Caki2 (cell line): ENCODE data around the gene SLC23A2. TPM values are rescaled to one million over a fixed set of nuclear protein-coding genes. Genes with fewer than 3 reads are reported as not detected.
"Not testable (repeated sequence)": the region's sequence is repeated elsewhere in the genome, so short reads cannot be mapped to it uniquely, and the experiment has no call there.

ENCODE experiments used
- DNase-seq: peaks from one replicate; pipeline ENCODE4 v3.0.0-alpha.2; 2015; ENCODE audit warnings: low read depth
- in situ Hi-C: cut with HindIII; loops from 2 replicates; pipeline ENCODE4 v1.10.0; 2016; ENCODE audit warnings: low sequenced_read_pairs, low pct_unique_long_range_greater_than_20kb, mixed read lengths
- total RNA-seq: library from RNA; depleted of rRNA; stranded (reverse); fragments of >200 nt; shearing (Covaris generic); gene quantifications from 2 replicates; pipeline ENCODE4 v1.2.3, GENCODE V29; 2014; ENCODE audit warnings: low replicate concordance

Gene SLC23A2
- total RNA-seq, 1 experiment from 2014 or later: 14.6 TPM

DNA sequence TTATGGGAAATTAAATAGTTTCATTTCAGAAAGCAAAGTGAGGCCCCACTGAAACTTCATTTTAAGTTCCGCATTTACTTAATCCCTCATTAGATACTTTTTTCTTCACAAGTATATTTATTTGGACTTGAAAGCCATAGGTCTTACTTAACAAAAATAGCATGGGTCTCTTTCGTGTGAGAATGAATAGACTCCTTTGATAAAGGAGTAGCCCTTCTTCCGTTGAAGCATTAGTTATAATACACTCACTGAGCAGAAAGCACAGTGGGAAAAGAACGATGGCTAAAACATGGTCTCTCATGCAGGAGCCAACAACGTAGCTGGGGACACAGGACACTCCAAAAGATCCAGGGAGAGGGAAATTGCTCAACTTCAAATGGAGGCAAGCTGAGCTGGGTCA is 130.4 kb downstream of the SLC23A2 start:
- DNase-seq: no peak
- in situ Hi-C loops: no loop called here

- peak; percentile 80 for DNase-seq
- in situ Hi-C loops: no loop called here
Measured at GRCh38 chr20:4869290-4870193, 131.8 kb downstream of the SLC23A2 start.

DNA sequence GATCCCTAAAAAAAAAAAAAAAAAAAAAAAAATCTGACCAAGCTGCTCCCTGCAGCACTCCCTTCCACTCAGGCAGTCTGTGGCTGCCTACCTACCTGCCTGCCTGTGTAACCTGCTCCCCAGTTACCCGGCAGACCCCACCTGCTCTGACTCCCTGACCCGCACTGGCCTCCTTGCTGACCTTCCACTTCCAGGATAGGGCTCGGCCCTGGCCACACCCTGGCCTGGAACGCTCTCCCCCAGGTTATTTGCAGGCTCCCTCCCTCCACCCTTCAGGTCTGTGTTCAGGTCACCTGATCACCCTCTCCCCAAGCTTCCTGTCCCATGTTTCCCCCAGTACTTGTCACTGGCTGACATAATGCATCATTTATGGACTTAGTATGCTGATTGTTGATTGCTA is 134.3 kb downstream of the SLC23A2 start:
- in situ Hi-C loops: no loop called here
- no peak for DNase-seq

- in situ Hi-C loops: no loop called here
- no peak for DNase-seq
Measured at GRCh38 chr20:4866429-4866828, 134.9 kb downstream of the SLC23A2 start.

DNA sequence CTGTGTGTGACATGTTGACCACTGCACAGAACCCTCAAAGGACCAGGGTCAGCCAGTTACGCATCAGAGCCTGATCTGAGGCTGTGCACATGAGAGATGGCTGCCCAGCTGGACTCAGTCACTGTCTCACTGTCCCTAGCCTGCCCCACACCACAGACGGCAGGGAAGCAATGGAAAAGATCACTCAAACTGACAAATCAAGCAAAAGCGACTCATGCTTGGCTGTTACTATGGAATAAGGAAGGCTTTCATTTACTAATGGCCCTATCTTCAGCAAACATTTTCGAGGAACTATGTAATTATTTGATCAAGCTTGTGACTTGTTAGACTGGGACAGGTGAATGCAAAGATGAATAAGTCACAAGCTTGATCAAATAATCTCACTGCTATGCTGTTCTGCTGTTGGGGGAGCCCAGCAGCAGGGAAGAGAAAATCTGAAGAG is 137.0 kb downstream of the SLC23A2 start:
- in situ Hi-C loops: no loop called here
- peak; percentile 36 for DNase-seq

- in situ Hi-C loops: no loop called here
Measured at GRCh38 chr20:4862661-4863060, 138.6 kb downstream of the SLC23A2 start.

DNA sequence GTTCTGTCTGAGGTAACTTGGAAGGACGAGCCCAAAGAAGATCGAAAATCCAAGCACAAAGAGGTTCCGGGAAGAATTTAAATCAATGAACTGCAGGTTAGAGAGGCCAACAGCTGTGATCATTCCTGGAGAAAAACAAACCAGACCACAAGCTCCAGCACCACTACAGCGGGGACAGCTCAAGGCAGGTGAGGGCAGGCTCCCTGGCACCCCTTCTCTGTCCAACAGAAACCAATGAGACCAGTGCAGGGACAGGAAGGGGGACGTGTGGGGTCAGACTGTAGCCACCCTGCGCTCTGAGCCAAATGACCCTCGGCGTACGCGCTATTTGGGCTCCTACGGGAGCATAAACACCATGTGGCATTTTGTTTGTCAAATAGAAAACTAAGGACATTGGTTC is 139.3 kb downstream of the SLC23A2 start:
- in situ Hi-C loops: no loop called here
- no peak for DNase-seq

More at GRCh38 chr20:4862661-4863060, 138.6 kb downstream of the SLC23A2 start:
- DNase-seq: no peak

DNA sequence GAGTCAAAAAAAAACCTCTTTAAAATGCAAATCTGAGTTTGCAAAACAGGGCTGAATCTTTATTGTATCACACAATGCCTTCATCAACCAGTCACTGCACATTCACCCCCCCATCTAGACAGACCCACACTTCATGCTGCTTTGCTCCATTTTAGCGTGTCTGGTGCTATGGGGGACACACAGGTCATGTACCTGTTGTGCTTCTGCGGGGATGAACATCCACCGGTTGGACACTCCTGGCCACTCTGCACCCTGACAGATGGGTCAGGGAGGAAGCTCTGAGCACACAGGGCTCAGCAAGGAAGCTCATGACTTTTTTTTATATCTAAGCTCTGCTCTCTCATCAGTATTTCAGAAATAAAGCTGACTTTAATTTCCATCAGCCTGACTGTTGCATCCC is 143.3 kb downstream of the SLC23A2 start:
- DNase-seq: no peak
- in situ Hi-C loops: no loop called here

GRCh38 chr20:4856022-4856755 is 145.1 kb downstream of the SLC23A2 start:
- in situ Hi-C loops: no loop called here
- no peak for DNase-seq

GRCh38 chr20:4855555-4855954 is 145.8 kb downstream of the SLC23A2 start:
- in situ Hi-C loops: no loop called here
- no peak for DNase-seq

DNA sequence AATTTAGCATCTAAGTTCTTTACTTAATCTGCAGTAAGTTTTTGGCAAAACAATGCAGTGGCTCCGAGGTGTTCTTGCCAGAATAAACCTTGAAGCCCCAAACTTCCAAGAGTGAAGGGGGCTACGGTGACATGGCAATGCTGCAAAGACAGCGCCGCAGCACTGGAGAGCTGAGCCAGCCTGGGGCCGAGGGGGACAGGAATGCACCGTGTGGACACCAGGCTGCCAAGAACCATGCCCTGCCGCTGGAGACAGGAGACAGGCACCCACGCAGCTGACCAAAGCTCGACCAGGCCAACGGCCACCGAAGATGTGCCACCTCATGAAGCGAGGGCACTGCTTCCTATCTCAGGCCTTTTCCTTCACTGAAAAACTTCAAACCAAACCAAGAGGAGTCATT is 146.2 kb downstream of the SLC23A2 start:
- no peak for DNase-seq
- in situ Hi-C loops: no loop called here

DNA sequence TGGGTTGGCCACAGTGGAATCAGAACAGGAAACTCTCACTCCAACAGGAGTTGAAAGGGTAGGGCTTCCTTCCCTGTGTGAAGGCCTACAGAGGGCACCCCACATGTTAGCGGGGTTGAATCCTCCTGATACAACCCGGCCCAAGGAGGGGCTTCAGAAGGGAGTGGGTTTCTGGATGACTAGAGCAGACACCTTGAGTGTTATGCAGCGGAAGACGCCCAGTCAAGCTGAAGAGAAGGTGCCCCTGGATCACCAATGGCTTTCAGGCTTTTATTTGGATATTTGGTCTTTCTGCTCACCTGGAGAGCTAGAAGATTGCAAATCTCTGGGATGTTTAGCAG is 146.8 kb downstream of the SLC23A2 start:
- DNase-seq: no peak
- in situ Hi-C loops: no loop called here

DNA sequence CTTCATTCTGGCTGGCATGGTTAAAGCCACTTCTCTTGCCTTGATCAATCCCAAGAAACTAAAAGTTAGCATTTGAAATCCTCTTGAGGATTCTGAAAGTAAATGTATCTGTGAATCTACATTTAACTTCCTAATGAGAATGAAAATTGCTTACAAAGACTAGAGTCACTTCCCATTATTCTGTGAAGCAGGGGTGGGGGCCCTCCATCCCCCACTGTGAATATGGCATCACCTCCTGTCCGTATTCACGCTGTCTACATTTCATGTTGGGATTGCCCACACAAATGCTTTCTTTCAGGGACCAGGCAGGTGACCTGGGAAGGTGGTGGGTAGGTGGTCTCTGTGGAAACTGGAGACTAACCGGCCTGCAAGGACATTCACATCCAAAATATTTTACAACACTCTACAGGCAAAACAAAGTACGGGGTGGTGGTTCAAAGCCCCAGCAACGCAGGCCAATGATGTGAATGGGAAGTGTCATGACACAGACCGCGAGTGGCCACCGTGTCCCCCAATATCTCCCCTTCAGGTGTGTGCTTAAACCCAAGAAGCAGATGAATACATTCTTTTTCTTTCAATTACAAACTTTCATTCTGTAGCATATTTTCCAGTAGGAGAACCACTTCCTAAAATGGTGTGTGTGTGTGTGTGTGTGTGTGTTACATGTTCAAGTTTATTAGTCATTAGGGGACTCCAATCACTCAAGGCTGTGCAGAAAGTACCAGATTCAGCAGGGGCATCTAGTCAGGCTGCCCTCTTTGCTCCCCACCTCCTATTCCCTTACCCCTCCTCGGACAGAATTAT is 147.4 kb downstream of the SLC23A2 start:
- no peak for DNase-seq
- in situ Hi-C loops: no loop called here

GRCh38 chr20:4853004-4853403 is 148.3 kb downstream of the SLC23A2 start:
- no peak for DNase-seq
- in situ Hi-C loops: no loop called here

- in situ Hi-C loops: no loop called here
- DNase-seq: no peak
Measured at GRCh38 chr20:4850960-4851359, 150.3 kb downstream of the SLC23A2 start.

DNA sequence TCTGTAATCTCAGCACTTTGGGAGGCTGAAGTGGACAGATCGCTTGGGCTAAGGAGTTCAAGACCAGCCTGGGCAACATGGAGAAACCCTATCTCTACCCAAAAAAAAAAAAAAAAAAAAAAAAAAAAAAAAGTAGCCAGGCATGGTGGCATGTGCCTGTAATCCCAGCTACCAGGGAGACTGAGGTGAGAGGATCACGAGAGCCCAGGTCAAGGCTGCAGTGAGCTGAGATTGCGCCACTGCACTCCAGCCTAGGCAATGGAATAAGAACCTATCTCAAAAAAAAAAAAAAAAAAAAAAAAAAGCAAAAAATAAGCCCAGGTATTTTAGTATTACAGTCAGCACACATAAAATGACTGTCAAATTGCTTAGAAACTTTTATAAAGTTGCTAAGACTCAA is 152.5 kb downstream of the SLC23A2 start:
- DNase-seq, in situ Hi-C loops: not testable (repeated sequence)

DNA sequence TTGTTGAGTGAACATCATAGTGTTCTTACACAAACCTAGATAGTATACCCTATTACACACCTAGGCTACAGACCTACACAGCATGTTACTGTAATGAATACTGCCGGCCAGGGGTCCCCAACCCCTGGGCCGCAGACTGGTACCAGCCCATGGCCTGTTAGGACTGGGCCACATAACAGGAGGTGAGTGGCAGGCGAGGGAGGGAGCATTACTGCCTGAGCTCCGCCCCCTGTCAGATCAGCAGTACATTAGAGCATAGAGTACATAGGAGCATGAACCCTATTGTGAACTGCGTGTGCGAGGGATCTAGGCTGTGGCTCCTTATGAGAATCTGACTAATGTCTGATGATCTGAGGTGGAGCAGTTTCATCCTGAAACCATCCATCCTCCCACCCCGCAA is 153.3 kb downstream of the SLC23A2 start:
- in situ Hi-C loops: no loop called here
- no peak for DNase-seq

DNA sequence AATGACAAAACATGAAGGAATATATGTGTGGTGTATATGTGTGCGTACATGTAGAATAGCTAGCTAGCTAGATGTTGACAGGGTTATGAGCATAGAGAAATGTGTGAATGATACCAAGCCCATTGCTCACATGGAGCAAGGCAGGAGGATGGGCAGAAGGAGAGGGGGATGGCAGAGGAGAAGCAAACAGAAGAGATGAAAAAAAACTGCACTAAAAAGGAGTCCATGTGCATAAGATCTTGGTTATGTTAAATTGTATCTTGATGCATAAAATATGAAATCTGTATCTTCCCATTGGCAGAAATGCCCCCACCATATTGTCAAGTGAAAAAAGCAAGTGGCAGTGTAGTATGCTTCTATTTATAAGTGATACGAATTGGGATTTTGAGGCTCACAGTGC is 154.5 kb downstream of the SLC23A2 start:
- in situ Hi-C loops: no loop called here
- no peak for DNase-seq
